WERI-Rb-1 (cell line): ENCODE results near the gene DIRAS1.
"Not testable (repeated sequence)": the region's sequence is repeated elsewhere in the genome, so short reads cannot be mapped to it uniquely, and the experiment has no call there.

Experiments
- DNase-seq: peaks from one replicate; pipeline ENCODE4 v3.0.0-alpha.2; 2020
- H3K27ac ChIP-seq: fragments of 250-450 bp; sonication (Bioruptor Pico); 2 replicates; pipeline ENCODE4 v1.5.1; 2020; ENCODE audit warnings: mild to moderate bottlenecking, moderate library complexity
- H3K27me3 ChIP-seq: fragments of 250-450 bp; sonication (Bioruptor Pico); 2 replicates; pipeline ENCODE4 v1.5.1; 2021; ENCODE audit warnings: mild to moderate bottlenecking, low read depth, moderate library complexity; ENCODE audit not compliant: insufficient read depth, severe bottlenecking
- H3K36me3 ChIP-seq: fragments of 250-450 bp; sonication (Bioruptor Pico); 2 replicates; pipeline ENCODE4 v1.5.1; 2020; ENCODE audit warnings: mild to moderate bottlenecking, moderate library complexity
- H3K4me3 ChIP-seq: 2 replicates; pipeline ENCODE4 v1.5.1; 2011; ENCODE audit warnings: low read depth, mild to moderate bottlenecking, control low read depth, low read length
- H3K9me3 ChIP-seq: fragments of 250-450 bp; sonication (Bioruptor Pico); 2 replicates; pipeline ENCODE4 v1.5.1; 2021; ENCODE audit warnings: mild to moderate bottlenecking, moderate library complexity; ENCODE audit not compliant: severe bottlenecking
- TF ChIP-seq, protein P1 (sequence below): IDR thresholded peaks from 2 replicates; pipeline ENCODE4 v1.5.1; 2011; ENCODE audit warnings: low read depth, mild to moderate bottlenecking, control low read depth, inconsistent platforms, low read length

Gene DIRAS1

DNA sequence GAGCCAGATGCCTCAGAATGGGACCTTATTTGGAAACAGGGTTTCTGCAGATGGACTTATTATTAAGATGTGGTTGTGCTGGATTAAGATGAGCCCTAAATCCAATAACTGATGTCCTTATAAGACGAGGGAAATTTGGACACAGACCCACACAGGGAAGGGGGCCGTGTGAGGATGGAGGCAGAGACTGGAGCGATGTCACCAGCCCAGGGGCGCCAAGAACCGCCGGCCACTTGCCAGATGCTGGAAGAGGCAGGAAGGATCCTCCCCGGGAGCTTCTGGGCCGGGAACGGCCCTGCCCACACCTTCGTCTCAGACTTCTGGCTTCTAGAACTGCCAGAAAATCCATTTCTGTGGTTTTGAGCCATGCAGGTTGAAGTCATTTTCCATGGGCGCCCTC is 45.3 kb downstream of the DIRAS1 start:
- no peak overlapping the region for H3K4me3 ChIP-seq
- H3K36me3 ChIP-seq, result no peaks in the 10 kb centered on the region
- peaks cover 3% of the 10 kb centered on the region for H3K9me3 ChIP-seq
- DNase-seq, result no peak
- no peak overlapping the region for H3K27ac ChIP-seq
- H3K27me3 ChIP-seq, result no peaks in the 10 kb centered on the region
- TF ChIP-seq, protein P1, sequence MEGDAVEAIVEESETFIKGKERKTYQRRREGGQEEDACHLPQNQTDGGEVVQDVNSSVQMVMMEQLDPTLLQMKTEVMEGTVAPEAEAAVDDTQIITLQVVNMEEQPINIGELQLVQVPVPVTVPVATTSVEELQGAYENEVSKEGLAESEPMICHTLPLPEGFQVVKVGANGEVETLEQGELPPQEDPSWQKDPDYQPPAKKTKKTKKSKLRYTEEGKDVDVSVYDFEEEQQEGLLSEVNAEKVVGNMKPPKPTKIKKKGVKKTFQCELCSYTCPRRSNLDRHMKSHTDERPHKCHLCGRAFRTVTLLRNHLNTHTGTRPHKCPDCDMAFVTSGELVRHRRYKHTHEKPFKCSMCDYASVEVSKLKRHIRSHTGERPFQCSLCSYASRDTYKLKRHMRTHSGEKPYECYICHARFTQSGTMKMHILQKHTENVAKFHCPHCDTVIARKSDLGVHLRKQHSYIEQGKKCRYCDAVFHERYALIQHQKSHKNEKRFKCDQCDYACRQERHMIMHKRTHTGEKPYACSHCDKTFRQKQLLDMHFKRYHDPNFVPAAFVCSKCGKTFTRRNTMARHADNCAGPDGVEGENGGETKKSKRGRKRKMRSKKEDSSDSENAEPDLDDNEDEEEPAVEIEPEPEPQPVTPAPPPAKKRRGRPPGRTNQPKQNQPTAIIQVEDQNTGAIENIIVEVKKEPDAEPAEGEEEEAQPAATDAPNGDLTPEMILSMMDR, result no peak

DNA sequence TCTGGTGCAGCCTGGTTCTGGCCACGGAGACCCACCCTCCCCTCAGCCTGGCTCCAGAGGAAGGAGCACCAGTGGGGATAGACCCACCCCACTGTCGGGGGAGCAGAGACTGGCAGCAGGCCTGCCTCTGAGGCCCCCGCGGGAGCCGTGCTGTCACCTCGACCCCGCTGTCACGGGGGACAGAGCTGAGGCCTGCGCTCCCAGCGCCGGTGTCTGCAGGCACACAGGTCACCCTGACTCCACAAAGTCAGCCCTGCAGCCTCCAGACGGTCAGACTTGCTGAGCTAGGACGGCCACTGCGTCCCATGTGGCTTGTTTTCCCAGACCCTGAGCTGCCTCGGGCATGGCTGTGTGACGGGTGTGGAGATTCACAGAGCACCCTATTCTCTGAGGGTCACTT is 51.0 kb downstream of the DIRAS1 start:
- no peak for DNase-seq
- TF ChIP-seq, protein P1, result no peak
- H3K4me3 ChIP-seq, result no peak overlapping the region
- no peaks in the 10 kb centered on the region for H3K36me3 ChIP-seq
- H3K27me3 ChIP-seq, result no peaks in the 10 kb centered on the region
- no peak overlapping the region for H3K27ac ChIP-seq
- peaks cover 2% of the 10 kb centered on the region for H3K9me3 ChIP-seq

DNA sequence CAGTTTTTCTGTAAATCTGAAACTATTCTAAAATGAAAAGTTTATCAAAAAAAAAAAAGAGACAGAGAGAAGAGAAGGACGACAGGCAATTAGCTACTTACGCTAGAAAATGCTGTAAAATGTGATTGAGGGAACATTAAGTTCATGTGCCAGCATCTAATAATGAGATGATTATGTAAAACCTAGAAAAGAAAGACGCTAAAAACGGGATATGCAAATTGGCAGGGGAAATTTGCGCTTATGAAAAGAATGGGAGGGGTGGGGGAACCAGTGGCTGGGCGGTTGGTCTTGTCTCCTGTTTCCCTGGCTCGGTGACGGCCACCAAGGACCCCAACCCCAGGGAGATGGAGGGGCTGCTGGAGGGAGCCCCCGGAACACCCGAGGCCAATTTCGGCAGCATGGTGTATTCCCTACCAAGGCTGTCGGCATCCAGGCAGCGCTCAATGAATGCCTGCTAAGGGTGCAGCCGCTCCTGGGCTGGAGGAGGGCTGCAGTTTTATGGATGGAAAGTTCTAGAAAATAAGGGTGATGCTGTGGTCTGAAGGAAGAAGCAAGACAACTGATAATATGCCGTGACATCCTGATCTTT is 52.9 kb downstream of the DIRAS1 start:
- no peak overlapping the region for H3K27ac ChIP-seq
- H3K4me3 ChIP-seq, result no peak overlapping the region
- no peak for DNase-seq
- TF ChIP-seq, protein P1, result no peak
- H3K27me3 ChIP-seq, result peaks cover 4% of the 10 kb centered on the region
- peaks cover 2% of the 10 kb centered on the region for H3K9me3 ChIP-seq
- H3K36me3 ChIP-seq, result no peaks in the 10 kb centered on the region

DNA sequence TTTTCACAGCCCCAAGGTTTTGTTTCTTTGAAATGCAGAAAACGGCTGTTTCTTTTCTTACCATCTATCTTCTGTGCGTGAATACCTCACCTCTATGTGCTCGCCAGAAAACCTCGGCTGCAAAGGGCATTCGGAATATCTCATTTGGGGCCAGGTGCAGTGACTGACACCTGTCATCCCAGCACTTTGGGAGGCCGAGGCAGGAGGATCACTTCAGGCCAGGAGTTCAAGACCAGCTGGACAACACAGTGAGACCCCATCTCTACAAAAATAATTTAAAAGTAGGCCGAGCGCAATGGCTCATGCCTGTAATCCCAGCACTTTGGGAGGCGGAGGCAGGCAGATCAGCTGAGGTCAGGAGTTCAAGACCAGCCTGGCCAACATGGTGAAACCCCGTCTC is 53.8 kb downstream of the DIRAS1 start:
- H3K27ac ChIP-seq, H3K4me3 ChIP-seq, H3K36me3 ChIP-seq, H3K9me3 ChIP-seq, DNase-seq: not testable (repeated sequence)
- H3K27me3 ChIP-seq, result peaks cover 10% of the 10 kb centered on the region

DNA sequence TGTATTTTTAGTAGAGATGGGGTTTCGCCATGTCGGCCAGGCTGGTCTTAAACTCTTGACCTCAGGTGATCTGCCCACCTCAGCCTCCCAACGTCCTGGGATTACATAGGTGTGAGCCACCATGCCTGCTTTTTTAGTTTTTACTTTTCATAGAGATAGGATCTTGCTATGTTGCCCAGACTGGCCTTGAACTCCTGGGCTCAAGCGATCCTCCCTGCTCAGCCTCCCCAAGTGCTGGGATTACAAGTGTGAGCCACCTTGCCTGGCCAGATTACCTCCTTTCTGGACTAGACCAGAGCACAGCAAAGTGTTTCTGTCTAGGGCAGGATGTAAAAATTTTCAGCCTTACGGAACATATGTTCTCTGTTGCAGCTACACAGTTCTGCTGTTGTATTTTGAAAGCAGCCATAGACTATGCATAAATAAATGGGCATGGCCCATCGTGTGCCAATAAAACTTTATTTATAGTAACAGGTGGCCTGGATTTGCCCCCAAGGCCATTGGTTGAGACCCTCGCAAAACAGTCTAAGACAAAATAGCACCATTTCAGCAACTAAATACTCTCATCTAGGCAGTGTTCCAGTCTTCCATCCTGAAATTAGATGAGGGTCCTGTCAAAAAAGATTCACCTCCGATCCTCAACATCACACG is 54.7 kb downstream of the DIRAS1 start:
- H3K4me3 ChIP-seq, result no peak overlapping the region

DNA sequence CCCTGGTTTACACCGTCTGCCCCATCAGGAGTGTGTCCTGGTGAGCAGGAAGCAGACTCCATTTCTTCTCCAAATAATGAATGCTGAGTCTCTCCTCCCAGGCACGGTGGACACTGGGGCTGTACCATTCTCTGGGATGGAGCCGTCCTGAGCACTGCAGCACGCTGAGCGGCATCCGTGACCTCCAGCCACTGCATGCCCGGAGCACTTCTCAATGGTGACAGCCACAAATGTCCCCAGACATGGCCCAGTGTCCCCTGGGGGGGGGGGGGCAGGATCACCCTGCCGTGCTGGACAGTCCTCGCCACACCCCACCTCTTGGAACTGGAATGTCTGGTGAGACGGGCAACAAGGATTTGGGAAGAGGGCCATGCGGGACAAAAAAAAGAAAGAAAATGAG is 56.1 kb downstream of the DIRAS1 start:
- no peaks in the 10 kb centered on the region for H3K36me3 ChIP-seq
- DNase-seq, result no peak
- H3K4me3 ChIP-seq, result no peak overlapping the region
- no peak overlapping the region for H3K27ac ChIP-seq
- H3K27me3 ChIP-seq, result peaks cover 10% of the 10 kb centered on the region
- TF ChIP-seq, protein P1, result no peak
- H3K9me3 ChIP-seq, result peaks cover 16% of the 10 kb centered on the region

More for the DNA sequence above, 54.7 kb downstream of the DIRAS1 start:
- TF ChIP-seq, protein P1, result no peak
- Histone ChIP-seq H3K36me3 (no peaks in the 10 kb centered on the region), H3K9me3 (peaks cover 16% of the 10 kb centered on the region), H3K27ac (no peak overlapping the region), H3K27me3 (peaks cover 10% of the 10 kb centered on the region)
- DNase-seq, result no peak
